GM18870 (cell line): ENCODE results near the gene MYPOP.
"Not testable (repeated sequence)": the region's sequence is repeated elsewhere in the genome, so short reads cannot be mapped to it uniquely, and the experiment has no call there.

Source experiments
- ATAC-seq: cut with Tn5 transposase; IDR thresholded peaks from one replicate; pipeline ENCODE4 v1.9.1; 2021; ENCODE audit warnings: moderate library complexity; ENCODE audit not compliant: unreplicated experiment

Gene MYPOP

GRCh38 chr19:45911291-45911690, 8.9 kb upstream of the MYPOP start:
- no peak for ATAC-seq

GRCh38 chr19:45908956-45909355, 6.5 kb upstream of the MYPOP start:
- ATAC-seq = no peak

- no peak for ATAC-seq
Measured at GRCh38 chr19:45906221-45906620, 3.8 kb upstream of the MYPOP start.

- ATAC-seq = no peak
Measured at GRCh38 chr19:45905011-45905410, 2.6 kb upstream of the MYPOP start.

- ATAC-seq = peak; percentile 85
Measured at GRCh38 chr19:45902651-45903625, 525 bp upstream of the MYPOP start.

DNA sequence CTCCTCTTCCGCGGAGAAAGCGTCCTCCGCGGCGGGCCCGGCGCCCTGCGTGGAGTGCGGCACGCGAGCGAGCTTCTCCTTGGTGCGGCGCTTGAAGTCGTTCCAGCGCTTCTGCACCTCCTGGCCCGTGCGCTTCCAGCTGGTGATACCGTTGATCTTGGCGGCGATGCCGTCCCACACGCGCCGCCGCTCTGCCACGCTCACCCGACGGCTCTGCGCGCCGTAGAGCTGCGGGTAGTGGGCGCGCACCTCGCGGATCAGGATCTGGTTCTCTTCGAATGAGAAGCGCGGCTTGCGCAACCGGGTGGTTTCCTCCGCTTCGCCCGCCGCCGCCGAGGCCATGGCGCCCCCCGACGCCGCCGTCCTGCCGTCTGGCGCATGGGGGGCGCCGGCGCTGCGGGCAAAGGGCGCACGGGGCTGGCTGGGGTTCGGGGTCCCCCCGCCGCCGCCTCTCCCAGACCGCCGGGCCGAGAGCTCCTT, 941 bp downstream of the MYPOP start:
- no peak for ATAC-seq

- no peak for ATAC-seq
Measured at GRCh38 chr19:45900738-45901431, 1.5 kb downstream of the MYPOP start.

- ATAC-seq = no peak
Measured at GRCh38 chr19:45899919-45900589, 2.4 kb downstream of the MYPOP start.

- no peak for ATAC-seq
Measured at GRCh38 chr19:45899253-45899652, 3.2 kb downstream of the MYPOP start.

DNA sequence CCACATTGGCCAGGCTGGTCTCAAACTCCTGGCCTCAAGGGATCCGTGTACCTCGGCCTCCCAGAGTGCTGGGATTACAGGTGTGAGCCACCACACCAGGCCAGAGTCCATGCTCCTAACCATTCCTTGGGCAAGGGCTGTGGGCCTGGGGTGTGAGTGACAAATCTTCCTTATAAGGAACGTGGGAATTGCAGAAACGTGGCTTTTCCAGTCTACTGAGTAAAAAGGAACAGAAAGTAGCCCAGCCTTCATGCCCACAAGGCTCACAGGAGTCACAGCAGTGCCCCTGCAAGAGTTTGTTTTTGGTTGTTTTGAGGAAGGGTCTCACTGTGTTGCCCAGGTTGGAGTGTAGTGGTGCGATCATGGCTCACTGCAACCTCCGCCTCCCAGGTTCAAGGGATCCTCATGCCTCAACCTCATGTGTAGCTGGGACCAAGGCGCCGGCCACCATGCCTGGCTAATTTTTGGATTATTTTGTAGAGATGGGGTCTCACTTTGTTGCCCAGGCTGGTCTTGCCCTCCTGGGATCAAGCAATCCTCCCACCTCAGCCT, 5.1 kb downstream of the MYPOP start:
- no peak for ATAC-seq

GRCh38 chr19:45895983-45896599, 6.3 kb downstream of the MYPOP start:
- not testable (repeated sequence) for ATAC-seq

- no peak for ATAC-seq
Measured at GRCh38 chr19:45895519-45895972, 6.9 kb downstream of the MYPOP start.

DNA sequence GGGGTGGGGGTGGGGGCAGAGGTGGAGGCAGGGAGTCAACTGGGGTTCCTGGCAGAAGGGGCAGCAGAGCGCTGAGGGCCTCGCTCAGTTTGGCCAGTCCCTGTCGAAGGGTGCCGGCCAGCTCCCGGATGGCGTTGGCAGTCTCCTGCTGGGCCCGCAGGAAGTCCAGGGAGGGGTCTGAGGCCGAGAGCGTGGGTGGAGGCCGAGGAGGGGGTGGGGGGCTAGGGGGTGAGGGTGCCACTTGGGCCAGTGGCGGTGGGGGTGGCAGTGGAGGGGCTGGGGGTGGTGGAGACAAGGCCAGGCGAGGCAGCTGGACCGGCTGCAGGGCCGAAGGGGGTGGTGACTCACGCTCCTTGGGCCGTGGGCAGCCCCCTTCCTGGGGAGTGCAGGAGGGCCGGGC, 11.5 kb downstream of the MYPOP start:
- ATAC-seq = no peak

DNA sequence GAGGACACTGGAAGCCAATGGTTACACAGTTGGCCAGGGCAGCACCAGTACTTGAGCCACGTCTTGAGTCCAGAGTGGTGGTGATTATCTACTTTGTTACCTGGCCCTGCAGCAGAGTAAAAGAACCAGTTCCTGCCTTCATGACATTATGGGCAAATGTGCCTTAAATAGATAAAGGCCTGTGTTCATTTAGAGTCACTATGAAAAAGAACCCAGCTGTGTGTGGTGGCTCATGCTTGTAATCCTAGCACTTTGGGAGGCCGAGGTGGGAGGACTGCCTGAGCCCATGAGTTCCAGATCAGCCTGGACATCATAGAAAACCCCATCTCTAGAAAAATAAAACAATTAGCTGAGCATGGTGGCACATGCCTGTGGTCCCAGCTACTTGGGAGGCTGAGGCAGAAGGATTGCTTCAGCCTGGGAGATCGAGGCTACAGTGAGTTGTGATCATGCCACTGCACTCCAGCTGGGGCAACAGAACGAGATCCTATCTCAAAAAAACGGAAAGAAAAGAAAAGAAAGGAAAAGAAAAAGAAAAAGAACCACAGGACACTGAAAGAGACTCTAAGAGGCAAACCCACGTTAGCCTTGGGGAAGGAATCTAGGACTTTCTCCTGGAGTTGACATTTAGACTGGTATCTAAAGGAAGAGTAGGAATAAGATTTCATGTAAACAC, 13.1 kb downstream of the MYPOP start:
- ATAC-seq = no peak

DNA sequence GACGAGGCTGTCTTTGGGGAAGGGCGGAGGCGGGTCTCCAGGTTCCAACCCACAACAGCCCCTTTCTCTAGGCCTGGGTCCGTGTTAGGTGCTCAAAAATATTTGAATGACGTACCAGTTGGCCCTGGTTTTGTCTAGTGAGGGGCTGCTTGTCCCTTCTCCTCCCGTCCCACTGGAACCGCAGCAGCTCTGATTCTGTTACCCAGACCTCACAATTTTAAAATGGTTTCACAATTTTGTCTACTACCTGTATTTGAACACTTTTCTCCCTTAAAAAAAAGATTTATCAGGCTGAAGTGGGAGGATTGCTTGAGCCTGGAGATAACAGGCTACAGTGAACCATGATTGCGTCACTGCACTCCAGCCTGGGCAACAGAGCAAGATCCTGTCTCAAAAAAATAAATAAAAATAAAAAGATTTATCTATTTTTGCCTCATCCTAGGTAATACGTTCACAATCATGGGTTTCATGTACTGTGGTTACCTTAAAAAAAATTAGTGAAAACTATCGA, 15.2 kb downstream of the MYPOP start:
- ATAC-seq = no peak

GRCh38 chr19:45886427-45887199, 15.8 kb downstream of the MYPOP start:
- ATAC-seq = no peak

DNA sequence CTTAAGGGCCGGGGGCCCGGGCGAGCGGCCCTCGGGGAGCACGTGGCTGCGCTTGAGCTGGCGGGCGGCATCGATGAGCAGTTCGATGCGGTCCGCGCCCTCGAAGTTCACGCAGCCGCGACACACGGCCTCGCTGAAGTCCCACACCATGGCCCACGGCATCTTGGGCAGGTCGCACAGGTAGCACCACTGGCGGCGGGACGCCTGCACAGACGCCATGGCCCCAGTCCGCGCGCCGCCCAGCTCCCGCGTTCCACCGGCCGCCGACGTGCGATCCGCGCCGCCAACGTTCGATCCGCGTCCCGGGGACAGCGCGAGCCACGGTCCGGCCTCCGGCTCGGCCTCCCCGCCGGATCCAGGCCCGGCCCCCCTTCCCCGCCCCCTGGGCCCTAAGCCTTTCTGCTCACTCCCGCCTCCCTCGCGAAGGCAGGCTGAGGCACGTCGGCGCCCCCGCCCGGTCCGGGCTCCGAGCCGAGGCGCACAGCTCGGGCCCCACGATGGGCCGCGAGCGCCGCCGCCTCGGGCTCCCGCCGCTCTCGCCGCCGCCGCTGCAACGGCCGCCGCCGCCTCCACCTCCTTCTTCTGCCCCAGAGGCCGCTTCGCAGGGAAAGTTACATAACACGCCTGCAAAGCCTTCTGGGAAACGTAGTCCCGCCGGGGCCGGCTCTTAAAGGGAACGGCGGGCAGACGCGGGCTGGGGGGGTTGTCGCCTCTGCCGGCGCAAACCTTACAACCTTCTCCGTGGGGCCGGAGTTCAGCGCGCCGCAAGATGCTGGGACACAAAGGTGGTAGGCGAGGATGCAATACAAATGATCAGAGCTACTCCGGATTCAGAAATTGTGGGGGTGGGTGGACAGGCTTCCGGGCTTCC, 16.6 kb downstream of the MYPOP start, which contains the start of gene IRF2BP1:
Gene IRF2BP1, minus strand, starts transcription at position 586 of the 871 bp plus-strand sequence. Its CDS starts 367 bp downstream, at position 219.
- ATAC-seq = no peak
